ENCODE measurements around the gene NDFIP1.
A peak's percentile ranks its signal among the peaks of the same experiment; 100 is the strongest.

NDFIP1 gene

DNA sequence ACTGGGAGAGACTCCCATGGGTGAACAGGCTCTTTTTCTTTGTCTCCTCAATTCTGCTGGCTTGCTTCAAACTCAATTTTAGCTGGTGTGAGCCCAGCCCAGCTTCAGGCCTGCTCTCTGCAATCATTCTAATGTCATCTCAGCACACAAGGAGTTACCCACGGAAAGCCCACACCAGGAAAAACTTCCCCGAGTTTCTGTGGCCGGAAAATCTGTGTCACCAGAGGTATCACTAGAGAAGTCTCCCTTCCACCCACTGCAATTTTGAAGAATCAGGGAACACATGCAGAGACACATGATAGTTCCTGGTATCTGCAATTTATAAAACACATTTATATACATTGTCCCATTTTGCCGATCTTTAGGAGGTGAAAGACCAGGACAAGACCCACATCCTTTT, 13.5 kb upstream of the NDFIP1 start:
- no peak for DNase-seq

DNA sequence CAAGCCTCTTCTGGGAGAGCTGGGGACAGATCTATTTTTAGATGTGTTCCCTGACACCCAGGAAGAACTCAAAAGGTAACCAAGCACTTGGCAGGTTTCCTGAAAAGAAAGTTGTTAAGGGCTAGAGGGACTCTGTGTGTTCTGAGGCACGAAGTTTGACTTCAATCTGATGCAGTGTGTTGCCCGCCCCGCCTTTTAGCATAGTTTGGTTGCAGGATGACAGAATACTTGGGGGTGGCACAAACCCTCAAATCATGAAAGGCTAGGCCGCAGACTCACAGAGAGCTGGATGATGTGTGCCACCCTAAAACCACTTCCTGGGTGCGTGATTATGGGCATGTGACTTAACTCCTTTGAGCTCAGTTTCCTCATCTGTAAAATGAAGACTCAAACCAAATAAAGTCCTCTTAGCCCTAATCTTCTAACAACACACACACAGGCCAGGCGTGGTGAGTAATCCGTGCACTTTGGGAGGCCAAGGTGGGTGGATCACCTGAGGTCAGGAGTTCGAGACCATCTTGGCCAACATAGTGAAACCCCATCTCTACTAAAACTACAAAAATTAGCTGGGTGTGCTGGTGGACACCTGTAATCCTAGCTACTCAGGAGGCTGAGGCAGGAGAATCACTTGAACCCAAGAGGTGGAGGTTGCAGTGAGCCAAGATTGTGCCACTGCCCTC, 12.8 kb upstream of the NDFIP1 start:
- DNase-seq: no peak

DNA sequence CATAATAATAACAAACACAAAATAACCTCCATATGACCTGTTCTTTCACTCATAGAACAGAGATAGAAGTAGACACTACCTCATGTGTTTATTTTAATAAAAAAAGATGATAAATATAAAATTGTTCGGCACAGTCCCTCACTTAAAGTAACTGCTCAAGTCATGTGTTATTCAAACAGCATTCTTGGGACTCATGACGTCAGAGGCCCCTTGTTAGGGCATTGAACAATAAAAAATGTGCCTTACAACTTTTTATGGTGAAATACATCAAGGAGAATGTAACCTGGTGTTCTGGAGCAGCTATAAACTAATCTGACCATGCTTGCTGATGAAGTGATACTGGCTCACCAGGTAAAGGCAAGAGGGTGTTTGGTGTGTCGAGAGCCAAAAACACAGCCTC, 12.2 kb upstream of the NDFIP1 start:
- no peak for DNase-seq

DNA sequence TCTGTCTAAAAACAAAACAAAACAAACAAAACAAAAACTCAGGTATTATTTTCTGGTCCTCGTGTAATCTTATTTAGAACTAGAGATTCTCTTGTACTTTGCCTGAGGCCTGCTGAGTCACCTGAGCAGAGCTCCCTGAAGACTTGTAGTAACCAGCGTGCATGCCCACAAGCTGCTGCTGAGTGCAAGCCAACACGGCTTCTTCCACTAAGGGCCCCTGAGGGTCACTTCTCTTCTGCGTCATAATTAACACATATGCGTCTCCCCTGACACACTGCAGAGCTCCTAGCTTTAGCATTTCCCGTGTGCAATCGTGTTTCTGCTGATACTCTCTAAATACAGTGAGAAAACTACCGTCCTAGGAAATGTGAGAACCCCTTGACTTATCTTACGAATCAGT, 10.9 kb upstream of the NDFIP1 start:
- DNase-seq: peak; percentile 9

DNA sequence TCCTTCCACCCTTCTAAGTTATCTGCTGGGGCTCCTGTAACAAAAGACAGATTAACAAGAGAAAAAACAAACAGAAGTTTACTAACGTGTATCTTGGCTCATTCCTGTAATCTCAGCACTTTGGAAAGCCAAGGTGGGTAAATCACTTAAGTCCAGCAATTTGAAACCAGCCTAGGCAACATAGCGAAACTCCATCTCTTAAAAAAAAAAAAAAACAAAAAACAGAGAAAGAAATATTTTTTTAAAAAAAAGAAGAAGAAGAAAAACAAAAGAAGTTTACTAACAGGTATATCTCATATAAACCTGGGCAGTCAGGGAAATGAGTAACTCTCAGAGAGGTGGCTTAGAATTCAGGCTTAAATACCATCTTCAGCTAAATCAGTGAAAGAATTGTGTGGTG, 10.3 kb upstream of the NDFIP1 start:
- no peak for DNase-seq

DNA sequence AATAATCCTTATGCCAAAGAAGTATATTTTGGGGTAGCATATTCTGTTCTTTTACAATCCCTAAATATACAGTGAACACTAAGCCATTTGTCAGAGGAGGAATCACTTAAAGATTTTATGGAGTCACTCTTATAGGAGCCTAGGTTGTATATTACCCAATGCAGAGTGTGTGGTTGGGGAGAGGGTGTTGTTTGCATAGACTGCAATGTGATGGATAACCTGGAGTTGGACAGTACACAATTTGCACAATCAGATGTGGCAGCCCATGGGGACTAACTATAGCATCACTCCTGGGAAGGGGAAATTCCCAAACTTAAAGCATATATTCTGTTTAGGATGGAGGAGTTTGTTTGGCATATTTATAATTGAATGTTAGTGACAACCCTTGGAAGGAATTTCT, 9.6 kb upstream of the NDFIP1 start:
- no peak for DNase-seq

DNA sequence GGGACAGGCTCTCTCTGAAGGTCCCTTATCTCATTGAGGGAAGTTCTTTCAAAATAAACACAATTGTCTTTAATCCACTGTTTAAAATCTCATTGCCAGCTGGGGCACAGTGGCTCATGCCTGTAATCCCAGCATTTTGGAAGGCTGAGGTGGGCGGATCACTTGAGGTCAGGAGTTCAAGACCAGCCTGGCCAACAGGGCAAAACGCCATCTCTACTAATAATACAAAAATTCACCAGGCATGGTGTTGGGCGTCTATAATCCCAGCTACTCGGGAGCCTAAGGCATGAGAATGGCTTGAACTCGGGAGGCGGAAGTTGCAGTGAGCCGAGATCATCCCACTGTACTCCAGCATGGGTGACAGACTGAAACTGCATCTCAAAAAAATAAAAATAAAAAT, 8.3 kb upstream of the NDFIP1 start:
- DNase-seq: no peak

DNA sequence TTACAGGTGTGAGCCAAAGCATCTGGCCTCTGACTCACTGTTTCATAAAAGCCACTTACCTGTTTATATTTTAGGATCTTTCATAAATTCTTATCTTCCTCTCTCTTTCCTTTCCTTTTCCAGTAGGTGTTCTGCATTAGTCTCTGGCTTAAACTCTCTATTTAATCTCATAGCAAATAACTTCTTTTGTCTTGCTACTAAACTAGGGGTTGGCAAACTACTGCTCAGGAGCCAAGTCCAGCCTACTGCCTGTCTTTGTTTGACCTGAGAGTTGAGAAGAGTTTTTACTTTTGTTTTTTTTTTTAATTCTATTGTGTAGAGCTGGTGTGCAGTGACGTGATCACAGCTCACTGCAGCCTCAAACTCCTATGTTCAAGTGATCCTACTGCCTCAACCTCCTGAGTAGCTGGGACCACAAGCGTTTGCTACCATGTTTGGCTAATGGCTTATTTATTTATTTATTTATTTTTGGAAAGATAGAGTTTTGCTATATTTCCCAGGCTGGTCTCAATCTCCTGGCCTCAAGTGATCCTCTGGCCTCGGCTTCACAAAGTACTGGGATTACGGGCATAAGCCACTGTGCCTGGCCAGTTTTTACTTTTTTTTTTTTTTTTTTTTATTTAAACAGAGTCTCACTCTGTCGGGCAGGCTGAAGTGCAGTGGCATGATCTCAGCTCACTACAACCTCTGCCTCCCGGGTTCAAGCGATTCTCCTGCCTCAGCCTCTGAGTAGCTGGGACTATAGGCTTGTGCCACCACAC, 5.4 kb upstream of the NDFIP1 start:
- DNase-seq: no peak

DNA sequence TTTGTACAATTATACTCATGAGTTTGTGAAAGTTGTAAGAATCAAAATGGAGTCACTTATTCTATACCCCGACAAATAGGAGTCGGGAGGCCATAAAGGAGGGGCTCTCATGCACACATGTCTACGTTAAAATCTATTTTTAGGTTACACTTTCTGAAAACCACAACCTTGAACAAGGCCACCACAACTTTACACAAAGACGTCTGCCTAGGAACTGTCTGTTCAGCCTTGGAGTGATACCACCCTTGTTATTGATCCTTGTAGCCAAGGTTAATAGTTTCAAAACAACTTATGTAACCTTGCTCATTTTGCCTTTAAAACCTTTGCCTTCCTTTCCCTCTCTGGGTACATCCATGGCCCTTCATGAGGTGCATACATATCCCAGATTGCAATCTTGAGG, 4.1 kb upstream of the NDFIP1 start:
- DNase-seq: no peak

DNA sequence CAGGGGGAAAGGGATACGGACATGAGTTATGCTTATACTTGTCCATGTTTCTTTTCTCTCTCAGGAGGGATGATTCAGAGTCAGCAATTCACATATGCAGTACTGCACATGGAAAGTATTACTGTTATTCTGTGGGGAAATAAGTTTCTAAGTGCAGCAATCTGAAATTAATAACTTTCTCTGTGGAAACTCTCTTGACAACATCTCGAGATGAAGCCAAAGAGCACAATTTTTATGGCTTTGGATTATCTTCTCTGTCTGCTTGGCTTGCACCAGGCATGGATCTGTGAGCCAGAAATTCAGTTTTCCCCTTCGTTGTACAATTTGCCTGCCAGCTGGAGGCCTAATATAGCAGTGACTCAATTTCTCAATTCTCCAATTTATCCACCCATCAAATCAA, 2.5 kb upstream of the NDFIP1 start:
- no peak for DNase-seq

DNA sequence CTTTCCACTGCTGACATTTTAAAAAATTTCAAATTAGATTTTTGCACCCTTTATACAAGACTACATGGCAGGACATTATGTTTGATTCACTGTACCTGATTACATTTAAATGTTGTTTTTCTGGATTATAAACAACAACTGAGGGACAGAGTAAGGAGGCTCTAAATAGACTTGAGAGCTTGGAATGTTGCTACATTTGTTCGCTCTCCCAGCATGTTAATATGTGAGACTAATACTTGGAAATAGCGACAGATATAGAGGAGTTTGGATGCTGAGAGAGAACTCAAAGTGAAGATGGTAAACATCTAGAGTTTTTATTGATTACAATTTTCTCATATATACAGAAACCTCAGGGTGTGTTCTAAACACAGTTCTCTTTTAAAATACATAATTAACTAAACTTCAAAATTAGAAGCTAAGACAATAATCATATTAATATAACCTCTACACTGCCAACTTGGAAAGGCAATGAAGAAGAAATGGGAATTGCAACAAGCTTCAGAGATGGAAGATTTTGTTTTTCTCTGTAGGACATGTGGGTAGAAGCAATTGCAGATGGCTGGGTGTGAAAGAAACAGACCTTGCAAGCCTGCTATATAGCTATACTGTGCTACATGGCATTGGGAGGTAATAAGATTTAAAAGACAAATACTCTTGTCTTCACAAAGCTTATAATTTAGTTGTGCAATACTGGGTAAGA, 1.4 kb upstream of the NDFIP1 start:
- DNase-seq: no peak

DNA sequence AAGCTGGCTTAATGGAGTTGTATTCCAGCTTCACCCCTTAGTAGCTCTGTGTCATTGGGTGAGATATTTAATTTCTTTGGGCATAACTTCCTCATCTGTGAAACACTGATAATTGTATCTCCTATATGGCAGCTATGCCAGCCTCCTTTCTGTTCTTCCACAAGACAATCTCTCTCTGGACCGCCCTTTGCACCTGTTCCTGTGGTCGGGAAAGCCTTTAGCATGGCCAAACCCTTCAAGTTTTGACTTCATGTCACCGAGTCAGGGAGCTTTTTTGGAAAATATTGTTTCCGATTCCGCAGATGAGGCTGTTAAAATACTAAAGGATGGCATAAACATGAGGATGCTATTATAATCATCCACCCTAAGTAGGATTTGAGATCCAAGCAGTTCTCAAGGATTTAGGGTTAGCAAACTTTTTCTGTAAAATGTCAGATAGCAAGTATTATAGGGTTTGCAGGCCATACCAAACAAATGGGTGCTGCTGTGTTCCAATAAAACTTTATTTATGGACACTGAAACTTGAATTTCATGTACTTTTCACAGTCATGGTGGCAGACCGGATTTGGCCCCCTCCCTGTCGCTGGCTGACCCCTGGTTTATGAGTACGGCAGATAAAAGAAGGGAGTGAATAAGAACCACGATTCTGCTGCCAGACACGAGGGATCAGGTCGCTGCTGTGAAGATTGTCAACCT, 695 bp upstream of the NDFIP1 start:
- DNase-seq: no peak

DNA sequence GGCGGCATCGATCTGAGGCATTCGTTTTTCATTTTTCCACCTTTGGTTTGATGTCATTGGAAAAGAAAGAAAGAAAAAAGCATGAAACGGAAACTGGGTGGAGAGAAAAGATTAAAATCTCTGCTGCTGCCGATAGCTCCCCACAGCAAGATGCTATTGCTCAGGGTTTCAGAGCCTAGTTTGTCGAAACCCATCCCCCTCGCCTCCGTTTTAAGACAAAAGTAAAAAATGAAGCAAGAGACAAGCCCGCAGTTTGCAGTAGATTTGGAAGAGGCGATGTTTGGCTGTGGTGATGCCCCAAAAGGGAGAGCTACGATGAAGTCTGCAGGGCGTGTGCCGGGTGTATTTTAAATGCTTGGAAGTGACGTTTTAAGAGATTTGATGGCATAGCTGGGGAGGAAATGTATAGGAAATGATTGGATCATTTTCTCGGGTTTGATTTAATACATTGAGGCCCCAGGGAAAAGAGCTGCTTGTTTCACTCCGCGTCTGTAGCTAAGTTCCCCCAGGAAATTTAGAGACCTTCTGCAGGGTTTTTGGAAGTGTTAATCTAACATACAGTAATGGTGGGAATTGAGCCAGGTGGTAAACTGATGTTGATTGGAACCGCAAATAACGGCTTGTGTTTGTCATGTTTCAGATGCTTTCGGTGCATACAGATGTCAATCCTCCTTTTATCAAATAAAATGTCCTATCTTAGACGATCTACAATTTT, 909 bp downstream of the NDFIP1 start:
- peak; percentile 35 for DNase-seq

DNA sequence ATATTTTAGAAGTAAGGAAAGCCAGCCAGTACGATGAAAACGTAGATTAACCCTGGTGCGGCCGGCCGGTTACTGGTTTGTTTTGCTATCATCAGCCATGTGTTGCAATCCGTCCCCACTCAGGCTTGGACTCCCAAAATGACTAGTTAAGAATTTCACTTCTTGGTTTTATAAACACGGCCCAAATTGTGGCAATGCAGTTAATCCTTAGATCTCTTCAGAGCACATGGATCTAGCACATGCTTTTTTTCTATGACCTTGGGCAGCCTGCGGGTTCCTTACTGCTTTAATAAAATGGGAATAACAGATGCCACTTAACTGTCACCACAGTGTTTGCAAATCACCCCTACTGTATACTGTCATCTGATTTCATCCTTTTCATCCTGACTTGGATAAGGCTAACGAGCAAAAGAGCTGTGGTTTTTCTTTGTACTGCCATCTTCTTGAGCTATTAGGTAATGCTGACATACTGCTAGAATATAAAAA, 1.5 kb downstream of the NDFIP1 start:
- DNase-seq: peak; percentile 31

DNA sequence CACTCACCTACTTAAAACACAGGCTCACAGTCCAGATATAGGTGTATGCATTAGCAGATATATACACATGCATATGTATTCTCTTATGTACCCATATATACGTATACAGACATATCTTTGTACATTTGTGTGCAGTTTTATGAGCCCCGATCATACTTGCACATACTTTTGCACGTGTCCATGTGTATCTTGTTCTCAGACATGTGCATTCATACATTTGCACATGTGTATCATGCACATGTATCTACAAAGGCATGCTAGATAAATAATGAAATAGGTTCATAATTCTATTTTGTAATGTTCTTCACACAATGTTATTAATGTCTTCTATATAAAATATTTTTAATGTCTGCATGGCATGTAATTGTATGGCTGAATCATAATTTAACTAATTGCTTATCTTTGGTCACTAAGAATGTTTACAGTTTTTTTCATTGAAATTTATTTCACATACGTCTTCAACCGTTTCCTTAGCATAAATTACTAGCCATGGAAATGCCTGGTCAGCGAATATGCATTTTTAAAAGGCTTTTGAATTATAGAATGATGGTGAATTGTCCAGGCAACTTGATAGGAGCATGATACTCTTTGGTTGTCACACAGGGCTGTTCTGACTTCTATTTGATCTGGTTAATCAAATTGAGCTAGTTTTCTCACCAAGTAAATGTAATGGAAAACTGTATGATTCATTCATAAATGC, 2.6 kb downstream of the NDFIP1 start:
- DNase-seq: no peak

DNA sequence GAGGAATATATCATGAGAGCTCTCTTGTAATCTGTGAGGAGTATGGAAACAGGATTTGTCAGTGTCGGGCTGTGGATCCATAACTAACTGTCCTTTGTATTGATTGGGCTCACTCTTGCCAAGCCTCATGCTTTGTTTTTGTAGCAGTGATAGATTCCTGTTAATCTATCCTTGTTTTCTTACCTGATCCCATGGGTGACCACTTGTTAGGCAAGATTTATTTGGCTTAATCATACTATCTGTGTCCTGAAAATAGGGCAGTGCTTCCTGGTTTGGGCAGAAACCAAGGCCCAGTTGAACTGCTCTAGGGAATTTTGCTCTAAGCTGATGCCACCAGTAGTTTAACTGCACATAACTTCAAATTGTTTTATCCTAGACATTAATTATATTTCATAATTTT, 6.1 kb downstream of the NDFIP1 start:
- no peak for DNase-seq

DNA sequence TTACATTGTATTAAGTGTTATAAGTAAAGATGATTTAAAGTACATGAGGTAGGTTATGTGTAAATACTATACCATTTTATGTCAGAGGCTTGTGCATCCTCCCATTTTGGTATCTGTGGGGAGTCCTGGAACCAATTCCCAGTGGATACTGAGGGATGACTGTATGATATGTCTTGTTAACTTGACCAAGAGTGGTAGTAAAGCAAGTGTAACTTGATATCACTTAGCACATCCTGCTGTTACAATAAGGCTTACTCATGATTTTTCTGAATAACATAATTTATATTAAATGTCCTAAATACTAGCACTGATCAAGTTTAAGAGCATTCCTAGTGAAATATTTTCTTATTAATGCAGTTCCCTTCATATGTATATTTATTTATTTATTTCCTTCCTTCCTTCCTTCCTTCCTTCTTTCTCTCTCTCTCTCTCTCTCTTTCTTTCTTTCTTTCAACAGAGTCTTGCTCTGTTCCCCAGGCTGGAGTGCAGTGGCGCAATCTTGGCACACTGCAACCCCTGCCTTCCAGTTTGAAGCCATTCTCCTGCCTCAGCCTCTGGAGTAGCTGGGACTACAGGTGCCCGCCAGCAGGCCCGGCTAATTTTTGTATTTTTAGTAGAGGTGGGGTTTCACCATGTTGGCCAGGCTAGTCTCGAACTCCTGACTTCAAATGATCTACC, 7.5 kb downstream of the NDFIP1 start:
- peak; percentile 45 for DNase-seq

DNA sequence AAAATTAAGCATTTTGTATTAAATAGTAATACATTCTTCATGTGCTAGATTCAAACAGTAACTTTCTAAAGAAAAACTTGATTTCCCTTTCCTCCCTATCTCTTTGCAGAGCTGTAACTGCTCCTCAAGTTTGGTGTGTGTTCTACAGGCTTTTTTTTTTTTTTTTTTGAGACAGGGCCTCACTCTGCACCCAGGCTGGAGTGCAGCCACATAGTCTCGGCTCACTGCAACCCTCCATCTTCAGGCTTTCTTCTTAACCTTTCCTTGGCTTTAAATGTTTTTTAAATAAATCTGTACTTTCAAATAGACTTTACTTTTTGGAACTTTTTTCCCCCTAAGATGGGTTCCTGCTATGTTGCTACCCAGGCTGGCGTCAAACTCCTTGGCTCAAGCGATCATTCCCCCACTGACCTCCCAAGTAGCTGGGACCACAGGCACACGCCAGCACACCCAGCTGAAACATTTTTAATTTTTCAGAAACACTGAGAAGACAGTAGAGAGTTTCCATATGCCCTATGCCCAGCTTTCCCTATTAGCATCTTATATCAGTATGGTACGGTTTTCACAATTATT, 9.1 kb downstream of the NDFIP1 start:
- DNase-seq: no peak

DNA sequence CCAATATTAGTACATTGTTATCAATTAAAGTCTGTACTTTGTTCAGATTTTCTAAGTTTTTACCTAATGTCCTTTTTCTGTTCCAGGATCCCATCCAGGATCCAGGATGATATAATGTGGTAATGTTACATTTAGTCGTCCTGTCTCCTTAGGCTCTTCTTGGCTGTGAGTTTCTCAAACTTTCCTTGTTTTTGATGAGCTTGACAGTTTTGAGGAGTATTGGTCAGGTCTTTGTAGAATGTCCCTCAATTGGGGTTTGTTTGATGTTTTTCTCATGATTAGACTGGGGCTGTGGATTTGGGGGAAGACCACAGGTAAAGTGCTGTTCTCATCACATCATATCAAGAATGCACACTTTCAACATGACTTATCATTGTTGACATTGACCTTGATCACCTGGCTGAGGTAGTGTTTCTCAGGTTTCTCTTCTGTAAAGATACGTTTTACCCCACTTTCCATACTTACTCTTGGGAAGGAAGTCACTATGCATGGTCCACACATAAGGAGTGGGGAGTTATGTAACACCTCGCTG, 9.6 kb downstream of the NDFIP1 start:
- no peak for DNase-seq

DNA sequence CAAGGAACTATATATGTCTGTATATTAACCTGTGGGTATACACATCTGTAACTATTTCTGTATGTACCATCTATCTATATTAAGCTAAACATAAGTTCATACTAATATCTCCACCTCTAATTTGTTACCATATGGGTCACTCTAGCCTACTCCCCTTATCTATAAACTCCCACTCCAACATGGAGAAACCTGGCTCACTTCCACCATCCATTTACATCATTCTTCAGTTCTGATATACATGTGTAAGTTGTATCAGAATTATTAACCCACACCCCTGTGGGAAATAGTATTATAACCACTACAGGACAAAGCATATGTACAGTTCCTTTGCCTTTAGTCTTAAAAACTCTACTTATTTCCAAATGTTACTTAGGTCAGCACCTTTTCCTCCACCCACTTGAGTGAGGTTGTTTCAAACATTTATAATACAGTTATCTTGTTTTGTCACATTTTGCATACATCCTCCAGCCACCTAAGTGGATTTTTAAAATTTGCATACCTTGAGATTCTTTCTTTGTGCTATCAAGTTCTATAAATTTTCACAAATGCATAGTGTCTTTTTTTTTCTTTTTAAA, 10.6 kb downstream of the NDFIP1 start:
- DNase-seq: no peak

Measured in EL (cell line).